Endodermal cell (in vitro differentiated cells): ENCODE results near the gene ASB1. TPM values are rescaled to one million over a fixed set of nuclear protein-coding genes. Genes with fewer than 3 reads are reported as not detected.

Experiments used
- DNase-seq: peaks from one replicate; pipeline ENCODE4 v3.0.0-alpha.2; 2017
- H3K27ac ChIP-seq: 2 replicates; pipeline ENCODE4 v1.5.1; 2013; ENCODE audit warnings: mild to moderate bottlenecking, low read depth, low read length, moderate library complexity
- H3K27me3 ChIP-seq: 2 replicates; pipeline ENCODE4 v1.6.1; 2013; ENCODE audit warnings: mild to moderate bottlenecking, low read length, moderate library complexity; ENCODE audit not compliant: insufficient read depth, control insufficient read depth, poor library complexity, severe bottlenecking
- H3K36me3 ChIP-seq: 2 replicates; pipeline ENCODE4 v1.7.0; 2013; ENCODE audit warnings: mild to moderate bottlenecking, low read length, moderate library complexity; ENCODE audit not compliant: control insufficient read depth, insufficient read depth
- H3K4me1 ChIP-seq: one replicate; pipeline ENCODE4 v1.7.0; 2013; ENCODE audit warnings: low read length; ENCODE audit not compliant: control insufficient read depth, insufficient read depth
- H3K4me3 ChIP-seq: 2 replicates; pipeline ENCODE4 v1.5.1; 2013; ENCODE audit warnings: mild to moderate bottlenecking, low read length, moderate library complexity
- H3K9ac ChIP-seq: 2 replicates; pipeline ENCODE4 v1.6.1; 2013; ENCODE audit warnings: mild to moderate bottlenecking, low read length, moderate library complexity; ENCODE audit not compliant: poor library complexity, severe bottlenecking; ENCODE audit errors: extremely low read depth
- H3K9me3 ChIP-seq: 2 replicates; pipeline ENCODE4 v1.6.1; 2013; ENCODE audit warnings: mild to moderate bottlenecking, low read length, moderate library complexity; ENCODE audit not compliant: control insufficient read depth
- H3K27ac Mint-ChIP-seq: 2 replicates; pipeline ENCODE4 v1.8.0; 2020; ENCODE audit warnings: mixed read lengths
- H3K27me3 Mint-ChIP-seq: 2 replicates; pipeline ENCODE4 v1.8.0; 2021; ENCODE audit warnings: mild to moderate bottlenecking, mixed read lengths; ENCODE audit not compliant: insufficient read depth
- H3K36me3 Mint-ChIP-seq: 2 replicates; pipeline ENCODE4 v1.8.0; 2020; ENCODE audit warnings: low read depth, mixed read lengths
- H3K4me1 Mint-ChIP-seq: 2 replicates; pipeline ENCODE4 v1.8.0; 2020; ENCODE audit warnings: mixed read lengths
- H3K4me3 Mint-ChIP-seq: 2 replicates; pipeline ENCODE4 v1.8.0; 2020; ENCODE audit warnings: mild to moderate bottlenecking, moderate library complexity, mixed read lengths
- H3K9me3 Mint-ChIP-seq: 2 replicates; pipeline ENCODE4 v1.8.0; 2020; ENCODE audit warnings: mild to moderate bottlenecking, mixed read lengths
- CTCF ChIP-seq: fragments of 200-600 bp; sonication (generic); conservative IDR thresholded peaks from 2 replicates; pipeline ENCODE4 v1.5.0; 2021; ENCODE audit warnings: antibody characterized with exemption, mild to moderate bottlenecking
- WGBS, 2 experiments: methylation state at CpG; one replicate each; pipeline versions ENCODE4 v1.1.5 to v1.1.7; 2013; ENCODE audit warnings: missing lambda C conversion rate in 2 of 2, mixed read lengths in 1 of 2; ENCODE audit not compliant: insufficient coverage in 1 of 2, insufficient read length in 1 of 2; 5-methylcytosine and 5-hydroxymethylcytosine counted together
- total RNA-seq, 2 donors: library from RNA; stranded (reverse); fragmentation: NEBNext Ultra II Directional in 1 of 2; extraction: Animal tissue kit (Norgen Biotek cat#: 25700) in 1 of 2; gene quantifications; 2 replicates in 1 of 2; 3 replicates in 1 of 2; pipeline ENCODE4 v1.2.1, GENCODE V29; 2021

The ASB1 gene
- total RNA-seq, 2 donors from 2014 or later: 39.0 to 39.6 TPM

DNA sequence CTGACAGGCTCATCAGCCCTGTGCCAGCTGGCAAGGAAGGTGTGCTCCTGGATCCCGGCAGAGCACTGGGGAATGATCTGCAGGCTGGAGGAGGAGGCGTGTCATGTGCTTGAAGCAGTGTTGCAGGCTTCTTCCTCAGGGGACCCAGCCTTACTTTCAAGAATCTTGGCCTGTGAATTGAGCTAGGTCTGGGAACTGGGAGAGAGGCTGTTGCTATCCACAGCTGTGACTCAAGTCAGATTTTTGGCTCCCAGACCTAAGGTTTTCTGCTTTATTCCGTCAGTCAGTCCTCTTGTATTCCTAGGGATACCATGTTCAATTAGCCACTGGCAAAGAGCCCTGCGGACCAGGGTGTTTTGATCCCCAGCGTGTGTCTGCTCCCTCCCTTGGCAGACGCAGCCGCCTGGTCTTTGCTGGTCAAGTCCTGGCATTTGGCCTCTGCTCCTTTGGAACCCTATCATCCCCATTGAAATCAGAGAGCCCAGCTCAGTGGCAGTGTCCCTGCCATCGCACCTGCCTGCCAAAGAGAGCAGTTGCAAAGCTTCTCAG lies 32.4 kb downstream of the ASB1 start:
- H3K4me3 Mint-ChIP-seq: no peak overlapping the region
- no peak overlapping the region for H3K27ac Mint-ChIP-seq
- no peak overlapping the region for H3K27ac ChIP-seq
- no peaks in the 10 kb centered on the region for H3K9me3 ChIP-seq
- 88 to 97% methylated on average over 5 to 8 of the region's 8 CpGs for WGBS, 2 experiments
- no peak overlapping the region for H3K4me3 ChIP-seq
- no peaks in the 10 kb centered on the region for H3K4me1 ChIP-seq
- DNase-seq: no peak
- H3K36me3 ChIP-seq: no peaks in the 10 kb centered on the region
- peaks cover 7% of the 10 kb centered on the region for H3K27me3 Mint-ChIP-seq
- H3K9ac ChIP-seq: no peak overlapping the region
- H3K4me1 Mint-ChIP-seq: no peaks in the 10 kb centered on the region
- no peaks in the 10 kb centered on the region for H3K36me3 Mint-ChIP-seq
- H3K27me3 ChIP-seq: no peaks in the 10 kb centered on the region
- no peaks in the 10 kb centered on the region for H3K9me3 Mint-ChIP-seq
- TF ChIP-seq CTCF: no peak

- whole genome bisulfite sequencing, 2 experiments: 87% methylated on average over 1 of the region's 1 CpG; no CpG with 5 or more reads in 1 of the 2 experiments
- Mint-ChIP-seq H3K4me3 (no peak overlapping the region), H3K27me3 (peaks cover 4% of the 10 kb centered on the region)
Measured at GRCh38 chr2:238461051-238461450, 34.3 kb downstream of the ASB1 start.

DNA sequence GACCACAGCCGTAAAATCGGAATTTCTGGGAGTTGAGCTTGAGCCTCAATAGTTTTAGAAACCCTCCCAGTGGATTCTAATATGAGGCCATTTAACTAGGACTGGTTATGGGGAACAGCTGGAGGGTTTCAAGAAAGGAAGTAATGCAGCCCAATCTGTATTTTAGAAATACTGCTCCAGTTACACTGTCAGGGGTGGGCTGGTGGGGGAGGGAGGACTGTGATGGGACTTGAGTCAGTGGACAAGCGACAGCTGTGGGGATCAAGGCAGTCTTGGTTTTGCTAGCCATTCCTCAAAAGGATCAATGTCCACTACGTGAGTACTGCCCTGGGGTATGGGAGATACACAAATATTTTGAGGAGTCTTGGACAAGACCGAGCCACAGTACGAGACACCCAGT lies 34.8 kb downstream of the ASB1 start:
- Mint-ChIP-seq H3K27ac (no peak overlapping the region), H3K36me3 (no peaks in the 10 kb centered on the region), H3K4me1 (peaks cover 1% of the 10 kb centered on the region), H3K27me3 (peaks cover 4% of the 10 kb centered on the region), H3K9me3 (no peaks in the 10 kb centered on the region), H3K4me3 (no peak overlapping the region)
- H3K36me3 ChIP-seq: no peaks in the 10 kb centered on the region
- TF ChIP-seq CTCF: no peak
- no peaks in the 10 kb centered on the region for H3K4me1 ChIP-seq
- H3K27ac ChIP-seq: no peak overlapping the region
- H3K4me3 ChIP-seq: no peak overlapping the region
- no peak for DNase-seq
- H3K27me3 ChIP-seq: no peaks in the 10 kb centered on the region
- 94 to 100% methylated on average over 2 to 6 of the region's 6 CpGs for WGBS, 2 experiments
- H3K9ac ChIP-seq: no peak overlapping the region
- no peaks in the 10 kb centered on the region for H3K9me3 ChIP-seq

More at GRCh38 chr2:238461051-238461450, 34.3 kb downstream of the ASB1 start:
- no peak overlapping the region for H3K27ac Mint-ChIP-seq
- Histone ChIP-seq H3K27ac (no peak overlapping the region), H3K36me3 (no peaks in the 10 kb centered on the region), H3K4me1 (no peaks in the 10 kb centered on the region), H3K4me3 (no peak overlapping the region), H3K9ac (no peak overlapping the region), H3K27me3 (no peaks in the 10 kb centered on the region), H3K9me3 (no peaks in the 10 kb centered on the region)
- peaks cover 1% of the 10 kb centered on the region for H3K4me1 Mint-ChIP-seq
- H3K36me3 Mint-ChIP-seq: no peaks in the 10 kb centered on the region
- TF ChIP-seq CTCF: no peak
- DNase-seq: no peak
- no peaks in the 10 kb centered on the region for H3K9me3 Mint-ChIP-seq
